Tibial nerve (tissue), 4 donors: ENCODE results near the gene ZMYND11. TPM values are rescaled to one million over a fixed set of nuclear protein-coding genes. Genes with fewer than 3 reads are reported as not detected.

Experiments
- DNase-seq, 2 donors: peaks; one replicate each; pipeline ENCODE4 v3.0.0-alpha.2; 2019; ENCODE audit warnings: low spot score in 2 of 2
- H3K27ac ChIP-seq, 4 donors: fragments of 200-600 bp; sonication (generic) in 3 of 4; one replicate each; pipeline ENCODE4 v1.5.1; 2017 to 2019; ENCODE audit warnings: mild to moderate bottlenecking in 1 of 4
- H3K27me3 ChIP-seq, 2 donors: fragments of 200-600 bp; sonication (generic) in 1 of 2; one replicate each; pipeline versions ENCODE4 v1.5.1 to v1.6.0; 2017 to 2019
- H3K36me3 ChIP-seq, 3 donors: fragments of 200-600 bp; sonication (generic); one replicate each; pipeline ENCODE4 v1.5.1; 2018 to 2019
- H3K4me1 ChIP-seq, 4 donors: fragments of 200-600 bp; sonication (generic) in 3 of 4; one replicate each; pipeline ENCODE4 v1.5.1; 2017 to 2019
- H3K4me3 ChIP-seq, 4 donors: fragments of 200-600 bp; sonication (generic) in 3 of 4; one replicate each; pipeline ENCODE4 v1.5.1; 2017 to 2019; ENCODE audit warnings: mild to moderate bottlenecking in 1 of 4, moderate library complexity in 1 of 4
- H3K9me3 ChIP-seq, 4 donors: fragments of 200-600 bp; sonication (generic) in 3 of 4; one replicate each; pipeline ENCODE4 v1.5.1; 2017 to 2019
- EP300 ChIP-seq, 2 donors: sonication (generic); formaldehyde crosslinking; IDR thresholded peaks; one replicate each; pipeline ENCODE4 v1.6.1; 2017; ENCODE audit warnings: antibody characterized with exemption in 2 of 2, mild to moderate bottlenecking in 1 of 2
- POLR2A ChIP-seq, 2 donors: fragments of 450-650 bp; IDR thresholded peaks; one replicate each; pipeline ENCODE4 v1.6.1; 2017; ENCODE audit warnings: antibody characterized with exemption in 2 of 2, mild to moderate bottlenecking in 2 of 2, moderate library complexity in 2 of 2
- whole genome bisulfite sequencing, 2 donors: methylation state at CpG; one replicate each; pipeline ENCODE4 v1.1.5; 2018; 5-methylcytosine and 5-hydroxymethylcytosine counted together
- total RNA-seq, 4 donors: library from RNA; depleted of rRNA; stranded (reverse); fragments of >200 nt; gene quantifications; one replicate each; pipeline ENCODE4 v1.1.0, GENCODE V29; 2016
- TF ChIP-seq, protein P1 (sequence below), 5 experiments: fragments of 200-600 bp in 3 of 5; fragments of 450-650 bp in 2 of 5; sonication (generic) in 3 of 5; IDR thresholded peaks; one replicate each; pipeline ENCODE4 v1.5.1; 2016 to 2019; ENCODE audit warnings: antibody characterized with exemption in 5 of 5, mild to moderate bottlenecking in 3 of 5, moderate library complexity in 2 of 5

The ZMYND11 gene
- total RNA-seq, 4 donors from 2014 or later: 66.3 to 80.2 (median 69.2) TPM

DNA sequence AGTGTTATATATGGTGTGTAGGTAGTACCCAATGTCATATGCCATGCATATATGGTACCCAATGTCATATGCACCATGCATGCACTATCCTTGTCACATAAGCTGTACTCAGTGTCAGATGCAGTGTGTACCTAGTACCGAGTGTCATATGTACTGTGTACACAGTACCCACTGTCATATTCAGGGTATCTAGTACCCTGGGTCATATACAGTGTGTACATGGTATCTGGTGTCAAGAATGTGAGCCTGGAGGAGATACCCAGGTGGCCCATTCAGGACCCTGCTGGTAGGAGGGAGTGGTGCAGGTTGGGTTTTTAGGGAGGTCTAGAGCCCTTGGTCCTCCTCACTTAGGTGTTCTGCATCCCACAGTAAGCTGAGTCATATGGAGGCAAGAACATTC lies 1.8 kb downstream of the ZMYND11 start:
- TF ChIP-seq POLR2A (IDR thresholded peaks at IDR 0.05) (no peak), EP300 (IDR thresholded peaks at IDR 0.05) (no peak)
- TF ChIP-seq, protein P1, sequence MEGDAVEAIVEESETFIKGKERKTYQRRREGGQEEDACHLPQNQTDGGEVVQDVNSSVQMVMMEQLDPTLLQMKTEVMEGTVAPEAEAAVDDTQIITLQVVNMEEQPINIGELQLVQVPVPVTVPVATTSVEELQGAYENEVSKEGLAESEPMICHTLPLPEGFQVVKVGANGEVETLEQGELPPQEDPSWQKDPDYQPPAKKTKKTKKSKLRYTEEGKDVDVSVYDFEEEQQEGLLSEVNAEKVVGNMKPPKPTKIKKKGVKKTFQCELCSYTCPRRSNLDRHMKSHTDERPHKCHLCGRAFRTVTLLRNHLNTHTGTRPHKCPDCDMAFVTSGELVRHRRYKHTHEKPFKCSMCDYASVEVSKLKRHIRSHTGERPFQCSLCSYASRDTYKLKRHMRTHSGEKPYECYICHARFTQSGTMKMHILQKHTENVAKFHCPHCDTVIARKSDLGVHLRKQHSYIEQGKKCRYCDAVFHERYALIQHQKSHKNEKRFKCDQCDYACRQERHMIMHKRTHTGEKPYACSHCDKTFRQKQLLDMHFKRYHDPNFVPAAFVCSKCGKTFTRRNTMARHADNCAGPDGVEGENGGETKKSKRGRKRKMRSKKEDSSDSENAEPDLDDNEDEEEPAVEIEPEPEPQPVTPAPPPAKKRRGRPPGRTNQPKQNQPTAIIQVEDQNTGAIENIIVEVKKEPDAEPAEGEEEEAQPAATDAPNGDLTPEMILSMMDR (IDR thresholded peaks at IDR 0.05): peak in 4 of 5 experiments; percentile 12 to 29 (median 20)
- DNase-seq: no peak
- Histone ChIP-seq H3K9me3 (no peaks in the 10 kb centered on the region), H3K4me3 (peak overlapping the region in 2 of 4 donors; percentile 69 to 80), H3K4me1 (peaks cover 2 to 54% (median 27%) of the 10 kb centered on the region in 4 donors), H3K36me3 (no peaks in the 10 kb centered on the region), H3K27me3 (no peaks in the 10 kb centered on the region), H3K27ac (peak overlapping the region in 1 of 4 donors; percentile 100)
- 85 to 100% methylated on average over 1 of the region's 1 CpG for WGBS, 2 donors

DNA sequence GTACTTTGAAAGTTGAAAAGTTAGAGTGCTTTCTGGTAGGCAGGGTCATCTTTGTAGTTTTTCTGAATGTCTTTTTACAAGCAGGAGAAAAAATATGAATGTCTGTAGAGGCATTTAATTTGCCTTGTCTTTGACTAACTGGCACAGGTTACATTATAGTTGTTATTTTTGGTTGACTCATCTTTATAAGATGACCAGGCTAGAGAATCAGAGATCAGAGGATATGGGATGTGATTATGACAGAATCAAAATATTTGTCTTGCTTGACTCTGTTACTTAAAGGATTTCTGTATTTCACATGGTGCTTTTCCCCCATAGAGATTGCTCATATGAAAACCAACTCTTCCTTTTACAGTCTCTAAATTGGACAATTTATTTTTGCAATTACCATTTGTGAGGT lies 2.4 kb downstream of the ZMYND11 start:
- no peak for DNase-seq
- no peak overlapping the region for H3K4me3 ChIP-seq
- no peaks in the 10 kb centered on the region for H3K9me3 ChIP-seq
- peak overlapping the region in 2 of 4 donors; percentile 10 to 100 for H3K27ac ChIP-seq
- TF ChIP-seq EP300 (IDR thresholded peaks at IDR 0.05) (no peak), POLR2A (IDR thresholded peaks at IDR 0.05) (no peak)
- TF ChIP-seq, protein P1 (IDR thresholded peaks at IDR 0.05): no peak
- no peaks in the 10 kb centered on the region for H3K36me3 ChIP-seq
- H3K4me1 ChIP-seq: peaks cover 2 to 57% (median 30%) of the 10 kb centered on the region in 4 donors
- H3K27me3 ChIP-seq: no peaks in the 10 kb centered on the region

DNA sequence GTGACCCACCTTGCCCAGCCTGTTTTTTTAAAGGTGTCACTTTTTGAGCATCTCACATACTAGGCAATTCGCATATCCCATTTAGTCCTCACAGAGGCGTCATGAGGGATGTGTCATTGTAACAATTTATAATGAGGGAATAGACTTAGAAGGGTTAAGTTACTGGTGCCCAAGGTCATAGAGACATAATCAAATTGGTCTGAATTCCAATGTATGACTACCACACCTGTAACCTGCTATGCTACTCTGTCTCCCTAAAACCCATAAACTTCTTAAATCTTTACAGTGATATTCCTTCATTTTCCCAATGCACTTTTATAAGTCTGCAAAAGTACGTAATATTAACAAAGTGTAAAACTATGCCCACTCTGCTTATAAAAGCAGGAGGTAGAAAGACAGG lies 7.1 kb downstream of the ZMYND11 start:
- Histone ChIP-seq H3K4me3 (no peak overlapping the region), H3K4me1 (peaks cover 0 to 44% (median 8%) of the 10 kb centered on the region in 4 donors), H3K36me3 (no peaks in the 10 kb centered on the region), H3K9me3 (no peaks in the 10 kb centered on the region), H3K27ac (no peak overlapping the region), H3K27me3 (no peaks in the 10 kb centered on the region)
- no peak for DNase-seq
- TF ChIP-seq, protein P1 (IDR thresholded peaks at IDR 0.05): no peak
- TF ChIP-seq EP300 (IDR thresholded peaks at IDR 0.05) (no peak), POLR2A (IDR thresholded peaks at IDR 0.05) (no peak)
- WGBS, 2 donors: 80 to 82% methylated on average over 3 of the region's 3 CpGs

DNA sequence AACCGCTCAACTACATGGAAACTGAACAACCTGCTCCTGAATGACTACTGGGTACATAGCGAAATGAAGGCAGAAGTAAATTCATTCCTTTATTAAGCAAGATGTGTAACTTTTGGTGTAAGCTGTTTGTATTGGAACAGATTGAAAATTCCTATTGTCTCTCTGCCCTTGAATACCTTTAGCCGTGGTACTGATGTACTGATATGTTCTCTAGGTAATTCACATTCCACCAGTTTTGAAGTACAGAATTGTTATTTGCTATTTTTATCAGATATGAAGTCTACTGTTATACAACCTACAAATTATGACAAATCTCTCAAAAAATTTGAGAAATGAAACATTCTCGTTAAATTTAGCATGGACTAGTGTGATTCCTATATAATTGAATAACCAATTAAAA lies 17.7 kb downstream of the ZMYND11 start:
- Histone ChIP-seq H3K27me3 (no peaks in the 10 kb centered on the region), H3K4me3 (no peak overlapping the region), H3K27ac (no peak overlapping the region), H3K4me1 (peaks cover 0 to 6% (median 1%) of the 10 kb centered on the region in 4 donors), H3K36me3 (peaks cover 0 to 4% (median 0%) of the 10 kb centered on the region in 3 donors), H3K9me3 (no peaks in the 10 kb centered on the region)
- WGBS, 2 donors: 86 to 89% methylated on average over 4 of the region's 4 CpGs
- no peak for DNase-seq
- TF ChIP-seq EP300 (IDR thresholded peaks at IDR 0.05) (no peak), POLR2A (IDR thresholded peaks at IDR 0.05) (no peak)
- TF ChIP-seq, protein P1 (IDR thresholded peaks at IDR 0.05): no peak

DNA sequence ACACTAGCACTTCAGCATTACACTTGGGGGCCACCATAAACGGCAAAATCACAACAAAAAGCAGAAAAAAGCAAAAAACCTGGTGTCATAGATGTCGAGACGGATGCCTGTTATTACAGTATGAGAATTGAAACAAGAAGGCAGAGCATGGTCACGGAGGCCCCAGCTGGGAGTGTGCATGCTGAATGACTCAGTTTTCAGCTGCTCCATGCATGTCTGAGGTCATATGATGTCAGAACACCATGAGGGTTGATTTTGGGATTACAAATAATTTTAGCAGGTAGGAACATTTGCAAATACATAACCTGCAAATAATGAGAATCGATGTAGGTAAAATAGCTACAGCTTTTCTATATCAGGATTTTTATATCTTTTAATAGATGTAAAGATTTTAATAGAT lies 19.1 kb downstream of the ZMYND11 start:
- no peak for DNase-seq
- 79 to 88% methylated on average over 5 of the region's 5 CpGs for WGBS, 2 donors
- no peak overlapping the region for H3K27ac ChIP-seq
- H3K36me3 ChIP-seq: peaks cover 0 to 4% (median 0%) of the 10 kb centered on the region in 3 donors
- no peaks in the 10 kb centered on the region for H3K9me3 ChIP-seq
- no peaks in the 10 kb centered on the region for H3K27me3 ChIP-seq
- TF ChIP-seq, protein P1 (IDR thresholded peaks at IDR 0.05): no peak
- no peak for TF ChIP-seq POLR2A (IDR thresholded peaks at IDR 0.05)
- no peak for TF ChIP-seq EP300 (IDR thresholded peaks at IDR 0.05)
- H3K4me3 ChIP-seq: no peak overlapping the region
- H3K4me1 ChIP-seq: peaks cover 0 to 6% (median 1%) of the 10 kb centered on the region in 4 donors
